Glomerular endothelial cell (primary cell): ENCODE measurements around the gene NLK. TPM values are rescaled to one million over a fixed set of nuclear protein-coding genes. Genes with fewer than 3 reads are reported as not detected.
A peak's percentile ranks its signal among the peaks of the same experiment; 100 is the strongest.
"Not testable (repeated sequence)": the region's sequence is repeated elsewhere in the genome, so short reads cannot be mapped to it uniquely, and the experiment has no call there.

Experiments
- DNase-seq: peaks from one replicate; pipeline ENCODE4 v3.0.0-alpha.2; 2011; ENCODE audit warnings: low read depth, low spot score; ENCODE audit errors: extremely low read depth
- total RNA-seq: library from RNA; depleted of rRNA; stranded (reverse); fragments of >200 nt; gene quantifications from 2 replicates; pipeline ENCODE4 v1.2.3, GENCODE V29; 2015

NLK gene
- total RNA-seq, 1 donor from 2014 or later: 40.8 TPM

DNA sequence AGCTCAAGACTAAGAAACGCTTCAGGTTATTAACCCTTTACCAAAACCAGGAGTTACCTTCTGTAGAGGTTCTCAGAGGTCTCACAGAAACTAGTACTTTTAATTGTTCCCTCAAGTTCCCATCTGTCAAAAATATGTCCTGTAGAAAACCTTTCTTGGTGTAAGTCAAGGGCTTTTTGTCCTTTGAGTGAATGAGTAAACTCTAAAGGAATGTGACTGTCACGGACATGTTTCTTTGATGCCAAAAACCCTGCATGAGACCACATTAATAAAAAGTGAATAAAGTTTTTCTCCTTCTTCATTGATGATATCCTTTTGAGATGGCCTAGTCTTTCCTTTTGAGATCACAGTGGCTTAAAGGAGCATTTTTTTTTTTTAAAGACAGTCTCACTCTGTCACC is 102.9 kb downstream of the NLK start:
- DNase-seq: no peak

DNA sequence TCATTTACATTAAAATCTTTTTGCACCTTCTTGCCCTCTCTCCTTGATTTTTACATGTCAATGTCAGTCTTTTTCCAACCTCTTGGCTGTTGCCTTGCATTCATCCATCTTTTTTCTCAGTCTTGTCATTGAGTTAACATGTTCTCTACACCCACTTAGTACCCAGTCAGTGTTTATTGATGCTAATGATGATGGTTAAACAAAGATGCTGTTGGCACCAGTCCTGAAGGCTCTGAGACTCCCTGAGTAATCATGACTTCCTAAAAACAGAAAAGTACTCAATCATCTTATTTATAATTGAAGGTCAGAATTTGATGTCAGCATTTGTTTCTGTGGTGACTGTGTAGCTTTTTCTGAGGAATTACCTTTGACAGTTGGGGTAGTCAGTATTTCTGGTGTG is 104.5 kb downstream of the NLK start:
- no peak for DNase-seq

DNA sequence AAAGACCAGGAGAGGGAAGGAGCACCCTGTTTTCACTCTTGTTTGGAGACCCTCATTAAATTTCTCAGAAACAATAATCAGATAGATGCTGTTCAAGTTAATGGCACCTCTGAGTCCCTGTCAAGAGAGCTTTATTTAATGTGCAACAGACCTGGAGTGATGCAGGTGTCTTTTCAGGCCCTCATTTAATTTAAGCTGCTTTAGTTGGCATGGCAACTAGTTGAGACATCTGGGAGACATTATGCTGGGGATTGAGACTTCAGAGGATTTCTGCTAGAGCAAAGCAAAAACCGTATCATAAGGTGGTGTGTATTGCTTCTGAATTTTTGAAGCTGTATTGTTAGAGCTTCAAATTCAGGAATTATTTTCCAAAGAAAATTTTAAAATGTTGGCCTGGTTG is 108.5 kb downstream of the NLK start:
- DNase-seq: no peak

DNA sequence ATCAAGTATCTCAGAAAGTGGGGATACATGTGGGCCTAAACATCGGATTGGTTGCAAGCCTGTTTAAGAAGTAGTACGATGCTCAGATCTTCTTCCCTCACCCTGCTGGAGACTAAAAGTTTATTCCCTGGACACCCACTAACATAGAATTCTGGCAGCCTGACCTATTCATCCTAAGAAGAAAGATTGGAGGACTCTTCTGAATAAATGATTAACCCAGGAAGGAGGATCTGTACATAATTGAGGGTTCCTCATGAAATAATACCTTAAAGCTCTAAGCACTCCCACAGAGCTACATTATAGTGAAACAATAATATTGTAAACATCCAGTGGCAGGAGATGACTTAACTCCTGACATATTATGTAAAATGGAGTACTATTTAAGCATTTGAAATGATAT is 111.7 kb downstream of the NLK start:
- no peak for DNase-seq

DNA sequence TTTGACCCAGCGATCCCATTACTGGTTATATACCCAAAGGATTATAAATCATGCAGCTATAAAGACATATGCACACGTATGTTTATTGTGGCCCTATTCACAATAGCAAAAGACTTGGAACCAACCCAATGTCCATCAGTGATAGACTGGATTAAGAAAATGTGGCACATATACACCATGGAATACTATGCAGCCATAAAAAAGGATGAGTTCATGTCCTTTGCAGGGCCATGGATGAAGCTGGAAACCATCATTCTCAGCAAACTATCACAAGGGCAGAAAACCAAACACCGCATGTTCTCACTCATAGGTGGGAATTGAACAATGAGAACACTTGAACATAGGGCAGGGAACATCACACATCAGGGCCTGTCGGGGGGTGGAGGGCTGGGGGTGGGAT is 112.9 kb downstream of the NLK start:
- not testable (repeated sequence) for DNase-seq

DNA sequence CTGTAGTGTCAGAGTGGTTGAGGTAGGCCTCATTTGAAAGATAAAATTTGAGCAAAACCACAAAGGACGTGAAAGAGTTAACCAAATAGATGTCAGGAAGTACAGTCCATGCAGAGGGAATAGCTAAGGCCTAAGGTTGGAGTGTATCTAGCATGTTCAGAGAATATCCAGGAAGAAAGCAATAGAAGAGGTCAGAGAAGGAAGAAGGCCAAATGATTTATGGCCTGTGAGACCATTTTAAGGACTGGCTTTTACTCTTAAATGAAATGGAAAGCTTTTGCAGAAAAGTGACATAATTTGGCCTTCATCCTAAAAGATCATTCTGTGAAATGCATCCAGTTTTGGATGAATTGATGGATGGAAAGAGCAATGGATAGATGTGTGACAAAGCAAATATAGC is 116.5 kb downstream of the NLK start:
- no peak for DNase-seq

DNA sequence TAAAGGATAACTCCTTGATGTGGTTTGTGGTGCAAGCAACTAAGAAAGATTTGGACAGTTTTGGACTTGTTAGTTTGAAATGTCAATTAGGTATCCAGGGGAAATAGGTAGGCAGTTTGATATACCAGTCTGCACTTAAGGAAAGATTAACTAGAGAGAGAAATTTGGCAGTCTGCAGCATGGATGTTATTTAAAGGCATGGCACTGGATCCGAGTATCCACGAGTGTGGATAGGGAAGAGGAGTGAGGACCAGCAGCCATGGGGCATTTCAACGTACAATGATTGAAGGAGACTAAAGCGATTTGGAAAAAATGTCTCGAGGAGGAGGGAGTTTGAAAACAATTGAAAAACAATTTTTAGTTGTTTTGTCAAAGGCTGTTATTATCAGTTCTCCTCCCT is 117.4 kb downstream of the NLK start:
- DNase-seq: no peak

DNA sequence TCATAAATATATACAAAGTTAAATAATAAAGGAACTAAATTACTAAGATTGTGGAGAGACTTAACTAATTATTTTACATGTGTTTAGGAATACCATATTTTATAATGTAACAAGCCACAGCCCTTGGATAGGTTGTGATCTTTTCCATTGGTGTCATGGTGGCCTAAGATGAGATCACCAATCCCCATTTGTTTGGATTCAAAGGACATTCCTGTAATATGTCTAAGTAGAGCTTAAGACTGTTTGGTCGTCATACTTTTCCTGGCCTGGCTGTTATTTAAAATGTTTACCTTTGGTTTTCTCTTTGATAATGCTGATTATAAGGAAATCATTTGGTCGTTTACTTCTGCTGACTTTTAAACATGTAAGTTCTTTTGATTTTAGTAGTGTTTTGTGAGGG is 118.1 kb downstream of the NLK start:
- no peak for DNase-seq

DNA sequence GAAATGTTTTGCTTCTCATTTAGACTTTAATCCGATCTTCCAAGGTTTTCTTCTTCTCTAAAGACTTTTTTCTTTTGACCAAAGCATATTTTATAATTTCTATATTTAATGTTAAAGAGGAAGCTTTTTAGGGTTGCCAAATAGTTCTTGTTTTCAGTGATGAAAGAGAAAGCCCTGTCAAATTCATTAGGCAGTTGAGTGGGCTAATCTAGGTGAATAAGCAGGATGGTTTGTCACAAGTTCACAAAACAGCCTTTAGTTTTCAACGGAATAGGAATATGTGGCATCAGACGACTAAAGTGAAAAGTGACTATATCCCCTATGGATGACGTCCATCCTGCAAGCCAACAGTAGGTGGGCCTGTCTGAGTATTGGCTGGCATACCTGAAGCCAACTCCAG is 118.8 kb downstream of the NLK start:
- DNase-seq: no peak

DNA sequence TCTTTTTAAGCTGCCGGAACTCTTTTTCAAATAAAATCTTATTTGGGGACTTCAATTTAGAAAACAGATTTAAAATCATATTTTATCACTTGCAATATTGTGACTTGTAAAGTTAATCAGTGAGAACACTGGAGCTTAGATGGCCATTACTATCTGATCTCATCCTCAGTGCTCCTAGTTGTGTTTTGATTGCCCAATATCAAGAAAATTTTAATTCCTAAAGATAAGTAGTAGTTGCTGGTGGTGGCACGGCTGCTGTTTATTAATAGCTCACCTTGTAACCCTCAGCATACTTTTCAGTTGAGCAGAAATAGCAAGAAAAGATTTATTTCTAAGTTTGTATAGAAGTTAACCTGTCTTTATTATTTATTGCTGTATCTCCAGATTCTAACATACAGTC is 124.0 kb downstream of the NLK start:
- DNase-seq: no peak

DNA sequence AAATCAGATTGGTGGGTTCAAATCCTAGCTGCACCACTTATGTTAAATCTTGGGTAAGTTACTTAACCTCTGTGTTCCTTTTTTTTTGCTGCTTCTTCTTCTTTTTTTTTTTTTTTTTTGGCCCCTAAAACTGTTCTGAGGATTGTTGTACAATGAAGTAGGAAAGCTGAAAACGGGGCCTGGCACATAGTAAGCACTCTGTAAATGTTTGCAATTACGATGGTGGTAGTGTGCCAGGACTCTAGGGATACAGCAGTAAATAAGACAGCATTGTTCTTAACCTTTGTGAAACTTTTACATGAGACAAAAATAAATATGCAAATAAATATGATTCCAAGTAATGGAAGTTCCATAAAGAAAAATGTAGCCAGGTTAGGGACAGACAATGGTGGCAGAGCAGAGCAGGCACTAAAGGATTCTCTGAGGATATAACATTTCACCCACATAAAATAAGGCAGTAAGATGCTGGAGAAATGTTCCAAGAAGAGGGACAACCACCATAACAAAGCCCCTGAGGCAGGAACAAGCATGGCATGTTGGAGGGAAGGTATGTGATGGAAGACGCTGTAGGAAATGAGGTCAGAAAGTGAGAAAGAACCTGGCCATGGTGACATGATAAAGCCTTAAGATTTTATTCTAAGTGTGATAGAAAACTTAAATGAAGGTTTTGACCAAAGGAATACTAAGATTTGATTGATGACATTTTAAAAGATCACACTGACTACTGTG is 127.3 kb downstream of the NLK start:
- no peak for DNase-seq

DNA sequence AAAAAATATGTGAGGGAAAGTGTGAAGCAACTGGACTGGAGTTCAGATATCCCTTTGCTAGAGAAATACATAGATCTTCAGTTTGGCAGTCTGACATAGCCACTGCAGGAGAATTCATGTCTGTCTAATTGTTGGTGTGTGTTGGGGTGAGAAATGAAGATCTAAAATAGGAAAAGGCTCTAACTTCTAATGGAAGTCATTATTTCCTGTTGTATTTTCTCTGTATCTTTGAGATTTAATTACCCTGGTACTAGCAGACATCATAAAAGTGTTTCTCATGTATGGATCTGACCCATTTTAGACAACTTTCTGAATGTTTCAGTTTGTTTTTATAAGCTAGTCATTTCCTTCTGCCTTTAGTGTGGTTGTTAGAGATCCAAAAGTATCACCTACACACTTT is 128.3 kb downstream of the NLK start:
- DNase-seq: no peak

DNA sequence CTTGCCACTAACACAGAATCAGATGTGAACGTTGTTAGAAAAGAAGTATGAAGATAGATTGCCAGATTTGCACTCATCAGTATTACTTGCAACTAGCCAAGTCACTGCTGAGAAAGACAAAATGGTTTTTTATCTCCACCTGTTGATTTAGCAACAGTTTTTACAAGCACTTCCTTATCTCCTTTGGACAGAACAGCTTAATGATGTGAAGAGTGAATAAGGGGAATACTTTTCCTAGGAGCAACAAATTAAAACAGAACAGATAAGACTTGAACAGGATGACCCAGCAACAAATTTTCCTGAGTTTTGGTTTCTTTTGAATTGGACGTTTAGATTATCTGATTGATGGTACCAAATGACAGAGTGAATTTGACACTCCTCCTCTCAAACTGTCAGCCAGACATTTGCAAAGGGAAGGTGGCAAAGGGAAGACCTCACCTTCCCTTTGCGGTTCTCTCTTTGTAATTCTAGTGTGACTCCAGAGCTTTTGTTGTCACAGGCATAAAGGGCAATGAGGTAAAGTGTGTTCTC is 130.6 kb downstream of the NLK start:
- DNase-seq: no peak

DNA sequence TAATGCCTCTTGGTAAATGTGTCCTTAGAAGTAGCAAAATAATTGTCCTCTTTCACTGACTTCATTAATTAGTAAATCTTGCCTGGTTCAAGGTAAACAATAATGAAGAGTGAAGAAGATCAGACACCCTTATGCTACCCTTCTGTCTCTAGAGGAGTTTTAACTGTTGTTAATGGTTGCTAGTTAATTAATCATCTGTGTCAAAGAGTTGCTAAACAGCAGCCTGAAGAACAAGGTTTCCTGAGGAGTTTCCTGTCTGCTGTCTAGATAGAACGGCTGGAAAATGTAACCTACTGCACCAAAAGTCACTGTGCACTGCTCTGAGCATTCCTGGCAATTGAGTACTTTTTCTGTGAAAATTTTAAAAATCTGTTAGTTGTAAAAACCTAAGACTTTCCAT is 131.3 kb downstream of the NLK start:
- DNase-seq: peak; percentile 44

DNA sequence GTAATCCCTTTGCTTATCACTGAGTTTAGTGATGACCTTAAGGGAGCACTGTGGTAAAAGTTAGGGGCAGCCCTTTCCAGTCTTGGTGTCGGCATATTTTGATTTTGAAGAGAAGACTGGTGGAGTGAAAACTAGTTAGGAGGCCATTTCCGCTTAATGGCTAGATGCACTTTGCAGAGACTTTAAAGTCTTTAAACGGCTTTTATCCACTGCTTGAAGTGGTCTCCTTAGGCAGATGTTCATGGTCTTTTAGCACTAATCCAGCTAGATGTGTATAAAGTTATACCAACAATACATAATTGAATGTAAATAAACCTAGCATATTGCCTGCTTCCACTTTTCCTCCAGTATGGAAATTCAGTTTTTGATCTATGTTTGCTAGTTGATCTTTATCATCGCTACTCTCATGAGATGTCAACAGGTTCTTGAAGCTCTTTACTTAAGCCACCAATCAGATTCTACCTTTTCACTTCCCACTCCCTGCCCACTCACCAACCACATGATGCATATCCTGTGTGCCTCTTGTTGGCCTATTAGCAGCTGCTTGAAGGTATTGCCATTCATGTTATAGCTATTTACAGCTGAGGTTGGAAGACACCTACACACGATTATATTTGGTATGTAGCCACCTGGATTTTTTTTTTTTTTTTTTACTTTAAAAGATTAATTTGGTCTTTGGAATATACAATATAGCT is 132.0 kb downstream of the NLK start:
- no peak for DNase-seq

DNA sequence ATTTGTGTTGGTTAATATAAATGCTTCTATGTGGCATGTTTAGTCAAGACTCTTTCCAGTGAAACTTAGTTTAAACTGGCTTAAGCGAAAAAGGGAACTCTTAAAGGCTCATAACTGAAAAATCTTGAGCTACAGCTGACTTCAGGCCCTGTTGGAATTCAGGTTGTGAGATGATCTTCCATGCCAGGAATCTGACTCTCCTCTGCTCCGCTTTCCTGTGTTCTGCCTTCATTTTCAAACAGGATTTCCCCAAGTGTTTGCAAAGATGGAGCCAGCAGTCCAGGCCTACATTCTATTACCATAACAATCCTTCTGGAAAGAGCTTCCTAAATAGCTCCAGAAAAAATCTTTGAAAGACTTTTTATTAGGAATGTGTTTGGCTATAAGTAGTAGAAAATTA is 134.9 kb downstream of the NLK start:
- no peak for DNase-seq

DNA sequence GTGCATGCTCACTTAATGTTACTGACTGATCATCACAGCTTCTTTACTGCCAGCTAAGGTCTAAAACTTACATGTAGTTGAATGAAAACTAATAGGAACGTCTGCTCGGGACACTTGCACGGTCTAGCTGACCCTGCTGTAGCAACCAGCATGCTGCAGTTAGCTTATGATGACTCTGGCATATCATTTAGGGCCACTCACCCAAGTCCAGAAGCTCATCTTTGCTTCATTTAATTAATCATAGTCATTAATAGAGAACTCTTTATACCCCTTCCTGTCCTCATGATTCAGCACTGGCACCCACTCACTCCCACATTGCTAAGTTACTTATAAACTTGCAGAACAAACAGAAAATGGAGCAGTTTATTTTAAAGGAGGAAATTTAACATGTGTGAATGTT is 136.3 kb downstream of the NLK start:
- no peak for DNase-seq

DNA sequence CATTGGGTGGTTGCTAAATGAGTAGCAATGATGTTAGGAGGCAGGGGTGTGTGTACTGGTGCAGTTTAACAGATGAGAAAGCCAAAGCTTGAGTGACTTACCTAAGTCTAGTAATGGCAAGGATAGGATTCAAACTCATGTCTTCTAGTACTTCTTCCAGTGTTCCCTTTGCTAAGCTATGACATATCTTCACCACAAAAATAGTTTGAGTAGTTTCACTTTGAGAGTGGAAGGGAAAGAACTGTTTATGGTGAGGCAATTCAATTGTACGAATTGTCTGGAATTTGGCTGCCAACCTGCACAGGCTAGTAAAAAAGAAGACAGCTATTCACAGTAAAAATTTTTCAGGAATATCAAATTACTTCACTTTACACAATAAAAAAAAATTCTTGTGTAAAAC is 138.0 kb downstream of the NLK start:
- DNase-seq: no peak

DNA sequence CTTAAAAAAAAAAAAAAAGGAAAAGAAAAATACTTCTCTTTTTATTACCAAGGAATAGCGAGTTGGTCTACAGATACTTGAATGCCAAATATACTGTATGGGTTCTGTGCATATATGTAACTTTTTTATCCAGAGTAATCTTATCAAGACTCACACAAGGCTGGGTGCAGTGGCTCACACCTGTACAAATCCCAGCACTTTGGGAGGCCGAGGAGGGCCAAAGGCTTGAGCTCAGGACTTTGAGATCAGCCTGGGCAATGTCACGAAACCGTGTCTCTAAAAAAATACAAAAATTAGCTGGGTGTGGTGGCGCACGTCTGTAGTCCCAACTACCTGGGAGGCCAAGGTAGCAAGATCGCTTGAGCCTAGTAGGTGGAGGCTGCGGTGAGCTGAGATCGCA is 139.1 kb downstream of the NLK start:
- DNase-seq: no peak

DNA sequence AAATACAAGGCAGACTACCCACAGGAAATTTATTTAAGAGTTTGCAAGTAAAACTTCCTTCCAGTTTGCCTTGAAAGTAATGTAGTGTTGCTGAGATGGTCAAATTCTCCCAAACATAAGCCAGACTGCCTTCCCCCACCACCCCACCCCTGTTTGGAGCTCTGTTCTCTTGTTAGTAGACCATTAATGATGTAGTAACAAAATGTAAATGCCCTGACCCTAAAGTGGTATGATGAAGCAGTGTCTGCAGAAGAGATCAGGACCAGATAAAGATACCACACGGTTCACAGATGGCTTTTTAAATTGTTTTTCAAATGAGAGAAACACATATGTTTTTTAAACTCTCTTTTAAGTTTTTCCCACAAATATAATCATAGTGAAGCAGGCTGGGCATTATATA is 140.1 kb downstream of the NLK start:
- DNase-seq: no peak

DNA sequence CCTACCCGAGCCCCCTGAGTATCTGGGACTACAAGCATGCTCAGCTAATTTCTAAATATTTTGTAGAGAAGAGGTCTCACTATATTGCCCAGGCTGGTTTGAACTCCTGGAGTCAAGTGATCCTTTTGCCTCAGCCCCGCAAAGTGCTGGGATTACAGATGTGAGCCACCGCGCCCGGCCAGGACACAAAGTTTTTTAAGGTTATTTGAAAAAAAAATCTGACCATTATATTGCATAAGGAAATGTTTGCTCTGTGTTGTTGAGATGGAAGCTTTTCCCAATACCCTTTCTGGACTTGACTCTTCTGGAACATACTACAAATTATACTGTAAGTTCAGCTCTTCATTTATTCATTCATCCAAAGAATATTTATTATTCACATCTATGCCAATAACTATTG is 143.2 kb downstream of the NLK start:
- DNase-seq: no peak

DNA sequence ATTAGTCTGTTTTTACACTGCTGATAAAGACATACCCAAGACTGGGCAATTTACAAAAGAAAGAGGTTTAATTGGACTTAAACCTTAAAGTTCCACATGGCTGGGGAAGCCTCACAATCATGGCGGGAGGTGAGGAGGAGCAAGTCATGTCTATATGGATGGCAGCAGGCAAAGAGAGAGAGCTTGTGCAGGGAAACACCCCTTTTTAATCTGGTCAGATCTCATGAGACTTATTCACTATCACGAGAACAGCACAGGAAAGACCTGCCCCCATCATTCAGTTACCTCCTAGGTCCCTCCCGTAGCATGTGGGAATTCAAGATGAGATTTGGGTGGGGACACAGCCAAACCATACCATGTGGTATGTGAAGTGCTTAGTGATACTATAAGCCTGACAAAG is 144.0 kb downstream of the NLK start:
- not testable (repeated sequence) for DNase-seq
